T-helper 17 cell (primary cell): ENCODE measurements around the gene RNF224. TPM values are rescaled to one million over a fixed set of nuclear protein-coding genes. Genes with fewer than 3 reads are reported as not detected.
"Not testable (repeated sequence)": the region's sequence is repeated elsewhere in the genome, so short reads cannot be mapped to it uniquely, and the experiment has no call there.

Source experiments
- ATAC-seq: fragments of 150-1000 bp; cut with Tn5 transposase; 2 replicates; pipeline ENCODE4 v1.10.0; 2021; ENCODE audit warnings: mild to moderate bottlenecking, moderate library complexity
- DNase-seq, 3 donors: peaks; one replicate each; pipeline versions ENCODE4 v3.0.0 to v3.0.0-alpha.2; 2020 to 2021
- H3K9me3 ChIP-seq: one replicate; pipeline ENCODE4 v1.7.0; 2013; ENCODE audit warnings: low read length, mild to moderate bottlenecking; ENCODE audit not compliant: control insufficient read depth, poor library complexity, severe bottlenecking
- H3K27ac Mint-ChIP-seq: one replicate; pipeline ENCODE4 v1.8.0; 2022; ENCODE audit warnings: mild to moderate bottlenecking, moderate library complexity, mixed read lengths
- H3K27me3 Mint-ChIP-seq: one replicate; pipeline ENCODE4 v1.8.0; 2022; ENCODE audit warnings: mixed read lengths
- H3K36me3 Mint-ChIP-seq: one replicate; pipeline ENCODE4 v1.8.0; 2022; ENCODE audit warnings: low read depth, mixed read lengths
- H3K4me1 Mint-ChIP-seq: one replicate; pipeline ENCODE4 v1.8.0; 2022; ENCODE audit warnings: mild to moderate bottlenecking, mixed read lengths
- H3K4me3 Mint-ChIP-seq: one replicate; pipeline ENCODE4 v1.8.0; 2022; ENCODE audit warnings: mild to moderate bottlenecking, moderate library complexity, mixed read lengths
- total RNA-seq, 4 donors: library from RNA in 2 of 4; stranded (reverse) in 2 of 4; gene quantifications; one replicate each; pipeline ENCODE4 v1.2.3 and lab custom pipeline; 2022 to 2026

RNF224 gene
- total RNA-seq, 2 donors from 2014 or later: not detected

GRCh38 chr9:137231372-137232039, 4.2 kb downstream of the RNF224 start:
- Mint-ChIP-seq H3K4me3 (no peak overlapping the region), H3K4me1 (peaks cover 4% of the 10 kb centered on the region), H3K27ac (no peak overlapping the region), H3K27me3 (peaks cover 15% of the 10 kb centered on the region), H3K36me3 (peaks cover 2% of the 10 kb centered on the region)
- DNase-seq (no peak), ATAC-seq (no peak)
- no peaks in the 10 kb centered on the region for H3K9me3 ChIP-seq

DNA sequence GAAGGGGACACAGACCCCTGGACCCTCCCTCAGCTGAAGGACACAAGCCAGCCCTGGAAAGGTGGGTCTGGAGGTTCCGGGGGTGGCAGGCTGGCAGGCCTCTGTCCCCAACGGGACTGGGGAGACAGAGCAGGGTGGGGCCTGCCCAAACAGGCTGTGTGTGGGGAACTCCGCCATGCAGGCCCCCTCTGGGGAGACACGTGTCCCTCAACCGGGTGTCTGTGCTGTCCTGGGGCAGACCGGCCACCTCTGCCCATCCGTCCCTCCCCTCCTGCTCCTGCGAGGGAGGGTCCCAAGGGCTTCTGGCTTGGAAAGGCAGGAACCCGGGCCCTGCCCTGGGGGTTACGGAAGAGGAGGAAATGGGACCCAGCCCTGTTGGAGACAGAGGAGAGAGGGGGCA, 4.8 kb downstream of the RNF224 start:
- Mint-ChIP-seq H3K27me3 (peaks cover 15% of the 10 kb centered on the region), H3K27ac (no peak overlapping the region), H3K36me3 (peaks cover 2% of the 10 kb centered on the region), H3K4me1 (peaks cover 4% of the 10 kb centered on the region), H3K4me3 (no peak overlapping the region)
- DNase-seq: no peak
- no peaks in the 10 kb centered on the region for H3K9me3 ChIP-seq
- no peak for ATAC-seq

GRCh38 chr9:137232510-137232909, 5.2 kb downstream of the RNF224 start:
- H3K36me3 Mint-ChIP-seq: peaks cover 2% of the 10 kb centered on the region
- ATAC-seq: no peak
- H3K9me3 ChIP-seq: no peaks in the 10 kb centered on the region
- no peak overlapping the region for H3K4me3 Mint-ChIP-seq
- peaks cover 5% of the 10 kb centered on the region for H3K4me1 Mint-ChIP-seq
- peaks cover 12% of the 10 kb centered on the region for H3K27me3 Mint-ChIP-seq
- DNase-seq: no peak
- H3K27ac Mint-ChIP-seq: no peak overlapping the region

DNA sequence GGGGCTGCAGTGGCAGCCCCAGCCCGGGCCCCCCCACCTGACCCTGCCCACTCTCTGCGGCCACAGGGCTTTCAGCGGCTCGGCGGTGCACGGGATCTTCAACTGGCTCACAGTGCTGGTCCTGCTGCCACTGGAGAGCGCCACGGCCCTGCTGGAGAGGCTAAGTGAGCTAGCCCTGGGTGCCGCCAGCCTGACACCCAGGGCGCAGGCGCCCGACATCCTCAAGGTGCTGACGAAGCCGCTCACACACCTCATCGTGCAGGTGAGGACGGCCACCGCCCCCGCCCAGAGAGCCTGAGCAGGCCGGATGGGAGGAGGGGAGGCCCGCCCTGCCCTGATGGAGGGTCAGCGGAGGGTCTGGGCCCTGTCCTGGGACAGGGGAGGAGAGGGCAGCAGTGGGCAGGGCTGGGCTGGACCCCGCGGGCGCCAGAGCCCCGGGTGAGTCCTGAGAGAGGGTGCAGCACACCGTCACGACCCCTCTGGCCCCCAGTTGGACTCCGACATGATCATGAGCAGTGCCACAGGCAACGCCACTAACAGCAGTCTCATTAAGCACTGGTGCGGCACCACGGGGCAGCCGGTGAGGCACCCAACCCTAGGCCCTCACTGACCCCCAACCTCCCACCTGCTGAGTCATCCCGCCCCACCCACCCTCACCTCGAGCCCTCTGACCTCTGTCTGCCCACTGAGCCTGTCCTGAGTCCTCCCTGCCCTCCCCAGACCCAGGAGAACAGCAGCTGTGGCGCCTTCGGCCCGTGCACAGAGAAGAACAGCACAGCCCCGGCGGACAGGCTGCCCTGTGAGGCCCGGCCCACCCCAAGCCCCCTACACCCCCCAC, 6.1 kb downstream of the RNF224 start:
- Mint-ChIP-seq H3K36me3 (no peaks in the 10 kb centered on the region), H3K27me3 (peaks cover 8% of the 10 kb centered on the region), H3K27ac (no peak overlapping the region), H3K4me3 (no peak overlapping the region), H3K4me1 (peaks cover 5% of the 10 kb centered on the region)
- no peaks in the 10 kb centered on the region for H3K9me3 ChIP-seq
- ATAC-seq (no peak), DNase-seq (no peak)

DNA sequence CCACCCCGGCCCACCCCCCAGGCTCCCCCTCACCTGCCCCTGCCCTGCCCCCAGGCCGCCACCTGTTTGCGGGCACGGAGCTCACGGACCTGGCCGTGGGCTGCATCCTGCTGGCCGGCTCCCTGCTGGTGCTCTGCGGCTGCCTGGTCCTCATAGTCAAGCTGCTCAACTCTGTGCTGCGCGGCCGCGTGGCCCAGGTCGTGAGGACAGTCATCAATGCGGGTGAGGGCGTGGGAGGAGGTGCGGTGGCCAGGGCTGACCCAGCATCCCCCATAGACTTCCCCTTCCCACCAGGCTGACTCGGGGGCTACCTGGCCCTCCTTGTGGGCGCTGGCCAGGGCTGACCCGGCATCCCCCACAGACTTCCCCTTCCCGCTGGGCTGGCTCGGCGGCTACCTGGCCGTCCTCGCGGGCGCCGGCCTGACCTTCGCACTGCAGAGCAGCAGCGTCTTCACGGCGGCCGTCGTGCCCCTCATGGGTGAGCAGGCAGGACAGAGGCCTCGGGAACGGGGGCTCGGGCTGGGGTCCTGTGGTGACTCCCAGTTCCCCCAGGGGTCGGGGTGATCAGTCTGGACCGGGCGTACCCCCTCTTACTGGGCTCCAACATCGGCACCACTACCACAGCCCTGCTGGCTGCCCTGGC, 6.9 kb downstream of the RNF224 start:
- no peak for DNase-seq
- Mint-ChIP-seq H3K36me3 (no peaks in the 10 kb centered on the region), H3K4me1 (peaks cover 7% of the 10 kb centered on the region)

GRCh38 chr9:137234758-137235423, 7.6 kb downstream of the RNF224 start:
- no peaks in the 10 kb centered on the region for H3K9me3 ChIP-seq
- no peak overlapping the region for H3K27ac Mint-ChIP-seq
- H3K4me1 Mint-ChIP-seq: peaks cover 7% of the 10 kb centered on the region
- H3K4me3 Mint-ChIP-seq: no peak overlapping the region
- H3K36me3 Mint-ChIP-seq: no peaks in the 10 kb centered on the region
- ATAC-seq (no peak), DNase-seq (no peak)
- peaks cover 8% of the 10 kb centered on the region for H3K27me3 Mint-ChIP-seq

More for the DNA sequence above, 6.9 kb downstream of the RNF224 start:
- peaks cover 8% of the 10 kb centered on the region for H3K27me3 Mint-ChIP-seq
- H3K9me3 ChIP-seq: no peaks in the 10 kb centered on the region
- no peak for ATAC-seq
- no peak overlapping the region for H3K4me3 Mint-ChIP-seq
- H3K27ac Mint-ChIP-seq: no peak overlapping the region

- DNase-seq: no peak
- no peaks in the 10 kb centered on the region for H3K9me3 ChIP-seq
- ATAC-seq: no peak
- Mint-ChIP-seq H3K36me3 (no peaks in the 10 kb centered on the region), H3K27ac (no peak overlapping the region), H3K27me3 (peaks cover 8% of the 10 kb centered on the region), H3K4me3 (no peak overlapping the region), H3K4me1 (peaks cover 7% of the 10 kb centered on the region)
Measured at GRCh38 chr9:137235424-137236237, 8.3 kb downstream of the RNF224 start.

GRCh38 chr9:137236238-137236935, 9.1 kb downstream of the RNF224 start:
- H3K4me3 Mint-ChIP-seq: no peak overlapping the region
- peaks cover 10% of the 10 kb centered on the region for H3K4me1 Mint-ChIP-seq
- peaks cover 8% of the 10 kb centered on the region for H3K27me3 Mint-ChIP-seq
- no peaks in the 10 kb centered on the region for H3K9me3 ChIP-seq
- no peaks in the 10 kb centered on the region for H3K36me3 Mint-ChIP-seq
- ATAC-seq (peak; percentile 42), DNase-seq (peak; percentile 84 to 89 (median 87))
- no peak overlapping the region for H3K27ac Mint-ChIP-seq

DNA sequence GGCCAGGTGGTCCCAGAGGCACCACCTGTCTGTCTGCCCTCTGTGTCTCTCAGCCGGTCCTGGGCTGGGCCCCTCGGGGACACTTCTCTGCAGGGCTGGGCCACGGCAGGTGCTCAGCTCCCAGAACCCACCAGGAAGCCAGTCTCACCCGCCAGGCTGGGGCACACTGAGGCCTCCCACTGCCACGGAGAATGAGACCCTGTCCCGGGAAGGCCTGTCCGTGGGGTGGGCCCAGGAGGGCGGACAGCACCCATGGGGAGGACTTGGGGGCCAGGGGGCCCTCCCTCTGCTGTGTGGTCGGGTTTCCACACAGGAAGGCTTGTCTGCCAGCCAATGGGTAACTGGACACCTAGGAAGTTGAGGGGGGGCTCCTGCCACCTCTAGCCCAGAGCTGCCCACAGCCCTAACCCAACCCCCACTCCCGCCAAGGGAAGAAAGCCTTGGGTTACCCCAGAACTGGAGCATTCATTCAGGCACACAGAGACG, 9.7 kb downstream of the RNF224 start:
- ATAC-seq (no peak), DNase-seq (no peak)
- no peaks in the 10 kb centered on the region for H3K9me3 ChIP-seq

GRCh38 chr9:137237759-137238726, 10.7 kb downstream of the RNF224 start:
- H3K36me3 Mint-ChIP-seq: no peaks in the 10 kb centered on the region
- ATAC-seq (no peak), DNase-seq (no peak)
- H3K27me3 Mint-ChIP-seq: peaks cover 8% of the 10 kb centered on the region
- peaks cover 16% of the 10 kb centered on the region for H3K4me1 Mint-ChIP-seq
- no peaks in the 10 kb centered on the region for H3K9me3 ChIP-seq
- H3K4me3 Mint-ChIP-seq: peak overlapping the region; percentile 36
- no peak overlapping the region for H3K27ac Mint-ChIP-seq

More for the DNA sequence above, 9.7 kb downstream of the RNF224 start:
- H3K36me3 Mint-ChIP-seq: no peaks in the 10 kb centered on the region
- H3K4me1 Mint-ChIP-seq: peaks cover 10% of the 10 kb centered on the region
- peaks cover 8% of the 10 kb centered on the region for H3K27me3 Mint-ChIP-seq
- no peak overlapping the region for H3K4me3 Mint-ChIP-seq
- no peak overlapping the region for H3K27ac Mint-ChIP-seq

DNA sequence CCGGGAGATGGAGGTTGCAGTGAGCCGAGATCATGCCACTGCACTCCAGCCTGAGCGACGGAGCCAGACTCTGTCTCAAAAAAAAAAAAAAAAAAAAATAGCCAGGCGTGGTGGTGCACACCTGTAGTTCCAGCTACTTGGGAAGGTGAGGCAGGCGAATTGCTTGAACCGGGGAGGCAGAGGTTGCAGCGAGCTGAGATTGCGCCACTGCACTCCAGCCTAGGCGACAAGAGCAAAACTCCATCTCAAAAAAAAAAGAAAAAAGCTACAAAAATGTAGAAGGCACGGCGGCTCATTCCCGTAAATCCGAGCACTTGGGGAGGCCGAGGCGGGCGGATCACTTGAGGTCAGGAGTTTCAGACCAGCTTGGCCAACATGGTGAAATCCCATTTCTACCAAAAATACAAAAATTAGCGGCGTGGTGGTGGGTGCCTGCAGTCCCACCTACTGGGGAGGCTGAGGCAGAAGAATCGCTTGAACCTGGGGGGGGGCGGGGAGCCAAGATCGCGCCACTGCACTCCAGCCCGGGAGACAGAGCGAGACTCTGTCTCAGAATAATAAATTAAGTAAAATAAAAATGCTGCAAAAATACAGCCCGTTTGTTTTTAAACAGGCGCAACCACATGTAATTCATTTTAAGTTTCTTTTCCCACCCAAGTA, 12.4 kb downstream of the RNF224 start:
- not testable (repeated sequence) for H3K9me3 ChIP-seq, DNase-seq, H3K36me3 Mint-ChIP-seq, ATAC-seq, H3K27me3 Mint-ChIP-seq
- H3K4me3 Mint-ChIP-seq: peak overlapping the region; percentile 97
- peak overlapping the region; percentile 89 for H3K27ac Mint-ChIP-seq
- H3K4me1 Mint-ChIP-seq: peaks cover 19% of the 10 kb centered on the region
